Measurements from ENCODE around the gene MIOS.
"Not testable (repeated sequence)": the region's sequence is repeated elsewhere in the genome, so short reads cannot be mapped to it uniquely, and the experiment has no call there.

- TF ChIP-seq, protein P1, sequence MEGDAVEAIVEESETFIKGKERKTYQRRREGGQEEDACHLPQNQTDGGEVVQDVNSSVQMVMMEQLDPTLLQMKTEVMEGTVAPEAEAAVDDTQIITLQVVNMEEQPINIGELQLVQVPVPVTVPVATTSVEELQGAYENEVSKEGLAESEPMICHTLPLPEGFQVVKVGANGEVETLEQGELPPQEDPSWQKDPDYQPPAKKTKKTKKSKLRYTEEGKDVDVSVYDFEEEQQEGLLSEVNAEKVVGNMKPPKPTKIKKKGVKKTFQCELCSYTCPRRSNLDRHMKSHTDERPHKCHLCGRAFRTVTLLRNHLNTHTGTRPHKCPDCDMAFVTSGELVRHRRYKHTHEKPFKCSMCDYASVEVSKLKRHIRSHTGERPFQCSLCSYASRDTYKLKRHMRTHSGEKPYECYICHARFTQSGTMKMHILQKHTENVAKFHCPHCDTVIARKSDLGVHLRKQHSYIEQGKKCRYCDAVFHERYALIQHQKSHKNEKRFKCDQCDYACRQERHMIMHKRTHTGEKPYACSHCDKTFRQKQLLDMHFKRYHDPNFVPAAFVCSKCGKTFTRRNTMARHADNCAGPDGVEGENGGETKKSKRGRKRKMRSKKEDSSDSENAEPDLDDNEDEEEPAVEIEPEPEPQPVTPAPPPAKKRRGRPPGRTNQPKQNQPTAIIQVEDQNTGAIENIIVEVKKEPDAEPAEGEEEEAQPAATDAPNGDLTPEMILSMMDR (IDR thresholded peaks at IDR 0.05), result not testable (repeated sequence)
- TF ChIP-seq POLR2A (IDR thresholded peaks at IDR 0.05), result not testable (repeated sequence)
Measured at GRCh38 chr7:7656459-7656858, 89.8 kb downstream of the MIOS start.

Measured in thyroid gland (tissue), 4 donors.